ENCODE data around the gene PRPF19. TPM values are rescaled to one million over a fixed set of nuclear protein-coding genes. Genes with fewer than 3 reads are reported as not detected.

PRPF19 gene
- total and polyA plus RNA-seq, 9 of the 15 experiments (the other 6 are each of a cell fraction or from before 2014, with no cell fraction given) = 9.4 to 212 (median 73.2) TPM

DNA sequence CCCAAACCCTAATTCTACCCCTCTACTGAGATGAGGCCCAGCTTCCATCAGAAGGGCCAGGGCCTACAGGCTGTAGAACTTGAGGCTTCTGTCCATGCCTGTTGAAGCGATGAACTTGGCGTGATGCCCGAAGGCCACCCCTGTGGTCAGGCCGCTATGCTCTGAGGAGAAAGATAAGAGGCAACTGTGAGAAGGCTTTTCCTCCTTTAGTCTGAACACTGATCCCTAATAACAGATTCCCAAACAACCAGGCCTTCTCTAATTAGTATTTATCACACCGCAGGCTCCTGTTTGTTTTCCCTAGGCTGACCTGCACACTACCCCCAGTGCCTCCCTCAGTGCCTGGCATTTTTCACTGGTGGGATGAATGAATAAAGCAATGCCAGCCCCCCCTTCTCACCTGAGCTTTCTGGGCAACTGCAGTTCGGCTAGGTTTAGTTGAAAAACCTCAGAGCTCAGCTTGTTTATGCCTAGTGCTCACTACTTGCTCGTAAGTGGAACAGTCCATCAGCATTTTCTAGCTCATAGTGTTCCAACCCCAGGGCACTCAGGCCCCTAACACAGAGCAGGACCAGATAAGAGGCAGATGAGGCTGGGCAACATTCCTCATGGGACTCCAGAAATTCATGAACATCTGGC lies 15.2 kb downstream of the PRPF19 start (continued):
- TF ChIP-seq, protein P1, sequence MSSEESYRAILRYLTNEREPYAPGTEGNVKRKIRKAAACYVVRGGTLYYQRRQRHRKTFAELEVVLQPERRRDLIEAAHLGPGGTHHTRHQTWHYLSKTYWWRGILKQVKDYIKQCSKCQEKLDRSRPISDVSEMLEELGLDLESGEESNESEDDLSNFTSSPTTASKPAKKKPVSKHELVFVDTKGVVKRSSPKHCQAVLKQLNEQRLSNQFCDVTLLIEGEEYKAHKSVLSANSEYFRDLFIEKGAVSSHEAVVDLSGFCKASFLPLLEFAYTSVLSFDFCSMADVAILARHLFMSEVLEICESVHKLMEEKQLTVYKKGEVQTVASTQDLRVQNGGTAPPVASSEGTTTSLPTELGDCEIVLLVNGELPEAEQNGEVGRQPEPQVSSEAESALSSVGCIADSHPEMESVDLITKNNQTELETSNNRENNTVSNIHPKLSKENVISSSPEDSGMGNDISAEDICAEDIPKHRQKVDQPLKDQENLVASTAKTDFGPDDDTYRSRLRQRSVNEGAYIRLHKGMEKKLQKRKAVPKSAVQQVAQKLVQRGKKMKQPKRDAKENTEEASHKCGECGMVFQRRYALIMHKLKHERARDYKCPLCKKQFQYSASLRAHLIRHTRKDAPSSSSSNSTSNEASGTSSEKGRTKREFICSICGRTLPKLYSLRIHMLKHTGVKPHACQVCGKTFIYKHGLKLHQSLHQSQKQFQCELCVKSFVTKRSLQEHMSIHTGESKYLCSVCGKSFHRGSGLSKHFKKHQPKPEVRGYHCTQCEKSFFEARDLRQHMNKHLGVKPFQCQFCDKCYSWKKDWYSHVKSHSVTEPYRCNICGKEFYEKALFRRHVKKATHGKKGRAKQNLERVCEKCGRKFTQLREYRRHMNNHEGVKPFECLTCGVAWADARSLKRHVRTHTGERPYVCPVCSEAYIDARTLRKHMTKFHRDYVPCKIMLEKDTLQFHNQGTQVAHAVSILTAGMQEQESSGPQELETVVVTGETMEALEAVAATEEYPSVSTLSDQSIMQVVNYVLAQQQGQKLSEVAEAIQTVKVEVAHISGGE (CRISPR knock-in tag; IDR thresholded peaks at IDR 0.05) = peak in 1 of 3 experiments; percentile 39; a peak in 2 of 6 replicates
- TF ChIP-seq, protein P2, sequence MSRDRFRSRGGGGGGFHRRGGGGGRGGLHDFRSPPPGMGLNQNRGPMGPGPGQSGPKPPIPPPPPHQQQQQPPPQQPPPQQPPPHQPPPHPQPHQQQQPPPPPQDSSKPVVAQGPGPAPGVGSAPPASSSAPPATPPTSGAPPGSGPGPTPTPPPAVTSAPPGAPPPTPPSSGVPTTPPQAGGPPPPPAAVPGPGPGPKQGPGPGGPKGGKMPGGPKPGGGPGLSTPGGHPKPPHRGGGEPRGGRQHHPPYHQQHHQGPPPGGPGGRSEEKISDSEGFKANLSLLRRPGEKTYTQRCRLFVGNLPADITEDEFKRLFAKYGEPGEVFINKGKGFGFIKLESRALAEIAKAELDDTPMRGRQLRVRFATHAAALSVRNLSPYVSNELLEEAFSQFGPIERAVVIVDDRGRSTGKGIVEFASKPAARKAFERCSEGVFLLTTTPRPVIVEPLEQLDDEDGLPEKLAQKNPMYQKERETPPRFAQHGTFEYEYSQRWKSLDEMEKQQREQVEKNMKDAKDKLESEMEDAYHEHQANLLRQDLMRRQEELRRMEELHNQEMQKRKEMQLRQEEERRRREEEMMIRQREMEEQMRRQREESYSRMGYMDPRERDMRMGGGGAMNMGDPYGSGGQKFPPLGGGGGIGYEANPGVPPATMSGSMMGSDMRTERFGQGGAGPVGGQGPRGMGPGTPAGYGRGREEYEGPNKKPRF (IDR thresholded peaks at IDR 0.05; ENCODE audit: low read depth, low read length) = no peak
- TF ChIP-seq, protein P3, sequence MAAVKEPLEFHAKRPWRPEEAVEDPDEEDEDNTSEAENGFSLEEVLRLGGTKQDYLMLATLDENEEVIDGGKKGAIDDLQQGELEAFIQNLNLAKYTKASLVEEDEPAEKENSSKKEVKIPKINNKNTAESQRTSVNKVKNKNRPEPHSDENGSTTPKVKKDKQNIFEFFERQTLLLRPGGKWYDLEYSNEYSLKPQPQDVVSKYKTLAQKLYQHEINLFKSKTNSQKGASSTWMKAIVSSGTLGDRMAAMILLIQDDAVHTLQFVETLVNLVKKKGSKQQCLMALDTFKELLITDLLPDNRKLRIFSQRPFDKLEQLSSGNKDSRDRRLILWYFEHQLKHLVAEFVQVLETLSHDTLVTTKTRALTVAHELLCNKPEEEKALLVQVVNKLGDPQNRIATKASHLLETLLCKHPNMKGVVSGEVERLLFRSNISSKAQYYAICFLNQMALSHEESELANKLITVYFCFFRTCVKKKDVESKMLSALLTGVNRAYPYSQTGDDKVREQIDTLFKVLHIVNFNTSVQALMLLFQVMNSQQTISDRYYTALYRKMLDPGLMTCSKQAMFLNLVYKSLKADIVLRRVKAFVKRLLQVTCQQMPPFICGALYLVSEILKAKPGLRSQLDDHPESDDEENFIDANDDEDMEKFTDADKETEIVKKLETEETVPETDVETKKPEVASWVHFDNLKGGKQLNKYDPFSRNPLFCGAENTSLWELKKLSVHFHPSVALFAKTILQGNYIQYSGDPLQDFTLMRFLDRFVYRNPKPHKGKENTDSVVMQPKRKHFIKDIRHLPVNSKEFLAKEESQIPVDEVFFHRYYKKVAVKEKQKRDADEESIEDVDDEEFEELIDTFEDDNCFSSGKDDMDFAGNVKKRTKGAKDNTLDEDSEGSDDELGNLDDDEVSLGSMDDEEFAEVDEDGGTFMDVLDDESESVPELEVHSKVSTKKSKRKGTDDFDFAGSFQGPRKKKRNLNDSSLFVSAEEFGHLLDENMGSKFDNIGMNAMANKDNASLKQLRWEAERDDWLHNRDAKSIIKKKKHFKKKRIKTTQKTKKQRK (IDR thresholded peaks at IDR 0.05; ENCODE audit: borderline replicate concordance, low read depth, low read length) = no peak
- TF ChIP-seq ZKSCAN1 (IDR thresholded peaks at IDR 0.05; ENCODE audit: low read depth, low read length) (no peak), LEF1 (IDR thresholded peaks at IDR 0.05) (peak; percentile 51; the same call in 1 of the 2 replicates), FOXP1 (CRISPR knock-in tag; IDR thresholded peaks at IDR 0.05) (no peak), NUFIP1 (IDR thresholded peaks at IDR 0.05; ENCODE audit: partially characterized antibody) (no peak), DNMT1 (IDR thresholded peaks at IDR 0.05) (no peak), BHLHE40 (IDR thresholded peaks at IDR 0.05; ENCODE audit: low read length) (peak; percentile 70), TBL1XR1 (IDR thresholded peaks at IDR 0.05; ENCODE audit: low read length in 2 of 2) (peak in 1 of 2 experiments; percentile 43; a peak in 1 of 4 replicates)
- TF ChIP-seq, protein P4, sequence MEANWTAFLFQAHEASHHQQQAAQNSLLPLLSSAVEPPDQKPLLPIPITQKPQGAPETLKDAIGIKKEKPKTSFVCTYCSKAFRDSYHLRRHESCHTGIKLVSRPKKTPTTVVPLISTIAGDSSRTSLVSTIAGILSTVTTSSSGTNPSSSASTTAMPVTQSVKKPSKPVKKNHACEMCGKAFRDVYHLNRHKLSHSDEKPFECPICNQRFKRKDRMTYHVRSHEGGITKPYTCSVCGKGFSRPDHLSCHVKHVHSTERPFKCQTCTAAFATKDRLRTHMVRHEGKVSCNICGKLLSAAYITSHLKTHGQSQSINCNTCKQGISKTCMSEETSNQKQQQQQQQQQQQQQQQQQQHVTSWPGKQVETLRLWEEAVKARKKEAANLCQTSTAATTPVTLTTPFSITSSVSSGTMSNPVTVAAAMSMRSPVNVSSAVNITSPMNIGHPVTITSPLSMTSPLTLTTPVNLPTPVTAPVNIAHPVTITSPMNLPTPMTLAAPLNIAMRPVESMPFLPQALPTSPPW (CRISPR knock-in tag; IDR thresholded peaks at IDR 0.05) = peak; percentile 73
- TF ChIP-seq, protein P5, sequence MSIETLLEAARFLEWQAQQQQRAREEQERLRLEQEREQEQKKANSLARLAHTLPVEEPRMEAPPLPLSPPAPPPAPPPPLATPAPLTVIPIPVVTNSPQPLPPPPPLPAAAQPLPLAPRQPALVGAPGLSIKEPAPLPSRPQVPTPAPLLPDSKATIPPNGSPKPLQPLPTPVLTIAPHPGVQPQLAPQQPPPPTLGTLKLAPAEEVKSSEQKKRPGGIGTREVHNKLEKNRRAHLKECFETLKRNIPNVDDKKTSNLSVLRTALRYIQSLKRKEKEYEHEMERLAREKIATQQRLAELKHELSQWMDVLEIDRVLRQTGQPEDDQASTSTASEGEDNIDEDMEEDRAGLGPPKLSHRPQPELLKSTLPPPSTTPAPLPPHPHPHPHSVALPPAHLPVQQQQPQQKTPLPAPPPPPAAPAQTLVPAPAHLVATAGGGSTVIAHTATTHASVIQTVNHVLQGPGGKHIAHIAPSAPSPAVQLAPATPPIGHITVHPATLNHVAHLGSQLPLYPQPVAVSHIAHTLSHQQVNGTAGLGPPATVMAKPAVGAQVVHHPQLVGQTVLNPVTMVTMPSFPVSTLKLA (conservative IDR thresholded peaks at IDR 0.05) = no peak
- TF ChIP-seq, protein P6, sequence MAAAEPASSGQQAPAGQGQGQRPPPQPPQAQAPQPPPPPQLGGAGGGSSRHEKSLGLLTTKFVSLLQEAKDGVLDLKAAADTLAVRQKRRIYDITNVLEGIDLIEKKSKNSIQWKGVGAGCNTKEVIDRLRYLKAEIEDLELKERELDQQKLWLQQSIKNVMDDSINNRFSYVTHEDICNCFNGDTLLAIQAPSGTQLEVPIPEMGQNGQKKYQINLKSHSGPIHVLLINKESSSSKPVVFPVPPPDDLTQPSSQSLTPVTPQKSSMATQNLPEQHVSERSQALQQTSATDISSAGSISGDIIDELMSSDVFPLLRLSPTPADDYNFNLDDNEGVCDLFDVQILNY (CRISPR knock-in tag; IDR thresholded peaks at IDR 0.05) = no peak
